Effector memory CD4-positive, alpha-beta T cell (primary cell): ENCODE results near the gene TMEM87B.

Experiments
- DNase-seq, 3 donors: peaks; one replicate each; pipeline ENCODE4 v3.0.0-alpha.2; 2020
- H3K27ac ChIP-seq: 2 replicates; pipeline ENCODE4 v1.7.0; 2013; ENCODE audit warnings: mild to moderate bottlenecking, low read length, moderate library complexity; ENCODE audit not compliant: insufficient read depth, poor library complexity, severe bottlenecking
- H3K27me3 ChIP-seq: replicated peaks from 2 replicates; pipeline ENCODE4 v1.7.0; 2013; ENCODE audit warnings: mild to moderate bottlenecking, low read length; ENCODE audit not compliant: insufficient read depth, control insufficient read depth, poor library complexity, severe bottlenecking
- H3K36me3 ChIP-seq: 2 replicates; pipeline ENCODE4 v1.7.0; 2013; ENCODE audit warnings: mild to moderate bottlenecking, low read length, moderate library complexity; ENCODE audit not compliant: control insufficient read depth, insufficient read depth
- H3K4me1 ChIP-seq: 2 replicates; pipeline ENCODE4 v1.7.0; 2013; ENCODE audit warnings: low read length, mild to moderate bottlenecking; ENCODE audit not compliant: control insufficient read depth, insufficient read depth, poor library complexity, severe bottlenecking
- H3K4me3 ChIP-seq: 2 replicates; pipeline ENCODE4 v1.7.0; 2013; ENCODE audit warnings: low read length, low read depth, mild to moderate bottlenecking; ENCODE audit not compliant: insufficient read depth, poor library complexity, severe bottlenecking
- H3K9me3 ChIP-seq: 2 replicates; pipeline ENCODE4 v1.7.0; 2013; ENCODE audit warnings: mild to moderate bottlenecking, low read length, moderate library complexity; ENCODE audit not compliant: control insufficient read depth

TMEM87B gene

DNA sequence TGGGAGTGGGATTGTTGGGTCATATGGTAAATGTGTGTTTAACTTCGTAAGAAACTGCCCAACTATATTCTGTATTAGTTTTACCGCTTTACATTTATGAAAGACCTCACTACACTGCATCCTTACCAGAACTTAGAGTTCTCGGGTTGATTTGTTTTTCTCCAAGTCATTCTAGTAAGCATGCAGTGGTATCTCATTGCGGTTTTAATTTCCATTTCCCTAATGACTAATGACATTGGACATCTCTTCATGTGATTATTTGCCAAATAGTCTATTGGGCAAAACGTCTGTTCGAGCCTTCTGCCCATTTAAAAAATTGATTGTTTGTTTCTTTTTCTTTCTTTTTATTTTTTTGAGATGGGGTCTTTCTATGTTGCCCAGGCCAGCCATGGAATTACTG lies 89.9 kb downstream of the TMEM87B start:
- Histone ChIP-seq H3K27ac (no peak overlapping the region), H3K4me1 (no peaks in the 10 kb centered on the region), H3K36me3 (no peaks in the 10 kb centered on the region), H3K27me3 (no peaks in the 10 kb centered on the region), H3K9me3 (no peaks in the 10 kb centered on the region), H3K4me3 (no peak overlapping the region)
- DNase-seq = no peak

DNA sequence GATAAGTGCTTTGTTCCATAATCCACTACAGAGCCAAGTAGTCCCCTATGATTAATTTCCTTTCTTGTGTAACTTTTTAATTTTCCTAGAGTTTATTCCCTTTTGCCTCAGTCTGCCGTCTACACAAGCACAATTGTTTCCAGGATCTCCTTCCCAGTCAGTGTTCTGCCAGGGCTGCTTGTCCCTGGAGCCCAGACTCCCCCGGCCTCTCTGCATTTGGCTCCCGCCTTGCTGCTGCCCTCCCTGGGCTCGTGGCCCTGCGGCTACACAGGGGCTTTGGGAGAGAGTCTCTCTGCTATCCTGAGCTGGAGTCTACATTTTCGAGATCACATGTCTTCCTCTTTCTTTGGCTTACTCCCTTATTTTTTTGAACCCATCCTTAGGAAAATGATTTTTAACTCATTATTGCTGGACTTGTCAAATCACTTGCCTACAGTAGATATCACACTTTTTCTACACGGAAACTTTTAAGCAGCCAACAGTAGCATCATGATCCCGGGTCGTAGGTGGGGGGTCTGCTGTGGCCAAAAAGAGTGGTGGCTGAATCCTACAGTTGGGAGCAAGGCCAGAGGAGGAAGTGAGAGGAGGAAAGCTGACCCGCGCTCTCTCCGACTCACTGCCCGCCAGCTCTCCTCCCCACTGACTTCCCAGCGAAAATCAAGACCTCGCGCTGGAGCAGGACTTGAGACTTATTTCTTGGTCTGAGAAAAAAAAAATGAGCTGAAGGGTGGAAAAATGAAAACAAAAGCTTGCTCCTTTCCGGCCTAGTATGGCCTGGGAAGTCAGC lies 92.5 kb downstream of the TMEM87B start:
- Histone ChIP-seq H3K9me3 (no peaks in the 10 kb centered on the region), H3K27me3 (no peaks in the 10 kb centered on the region), H3K36me3 (no peaks in the 10 kb centered on the region), H3K27ac (no peak overlapping the region), H3K4me3 (no peak overlapping the region), H3K4me1 (no peaks in the 10 kb centered on the region)
- no peak for DNase-seq

DNA sequence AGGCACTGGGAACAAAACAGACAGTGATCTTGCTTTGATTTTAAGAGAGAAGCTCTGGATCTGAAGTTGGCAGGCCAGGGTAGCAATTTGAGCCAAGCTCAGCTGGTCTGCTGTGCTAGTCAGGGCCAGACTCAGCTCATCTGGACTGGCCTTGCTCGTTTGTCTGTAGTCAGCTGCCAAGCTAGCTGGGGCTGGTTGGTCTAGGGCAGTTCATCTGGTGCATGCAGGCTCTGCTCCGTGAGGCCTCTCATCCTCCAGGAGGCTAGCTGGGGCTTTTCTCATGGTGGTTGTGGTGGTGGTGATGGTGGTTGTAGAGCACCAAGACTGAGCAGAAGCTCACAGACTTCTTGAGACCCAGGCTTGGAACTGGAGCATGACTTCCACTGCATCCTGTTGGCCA lies 93.4 kb downstream of the TMEM87B start:
- no peak for DNase-seq
- Histone ChIP-seq H3K27ac (no peak overlapping the region), H3K4me1 (no peaks in the 10 kb centered on the region)

DNA sequence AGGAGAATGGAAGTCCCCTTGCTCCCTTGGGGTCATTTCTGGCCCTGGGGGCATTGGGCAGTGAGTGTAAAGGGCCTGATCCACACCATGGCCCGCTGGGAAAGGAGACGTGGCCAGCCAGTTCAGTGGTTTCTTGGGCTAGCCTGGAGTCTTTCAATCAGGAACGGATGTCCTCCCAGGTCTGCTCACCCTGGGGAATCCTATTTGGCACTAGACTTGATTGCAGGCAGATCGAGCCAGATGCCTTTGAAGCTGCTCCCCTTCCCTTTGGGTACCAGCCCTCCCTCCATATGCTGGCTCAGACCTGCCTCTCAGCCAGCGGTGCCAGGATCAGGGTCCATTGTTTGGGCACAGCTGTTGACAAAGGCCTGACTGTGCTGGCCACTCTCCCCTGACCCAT lies 94.1 kb downstream of the TMEM87B start:
- no peaks in the 10 kb centered on the region for H3K4me1 ChIP-seq
- no peak for DNase-seq
- H3K36me3 ChIP-seq = no peaks in the 10 kb centered on the region
- H3K27ac ChIP-seq = no peak overlapping the region
- no peaks in the 10 kb centered on the region for H3K27me3 ChIP-seq
- no peak overlapping the region for H3K4me3 ChIP-seq
- no peaks in the 10 kb centered on the region for H3K9me3 ChIP-seq

More for the DNA sequence above, 93.4 kb downstream of the TMEM87B start:
- Histone ChIP-seq H3K4me3 (no peak overlapping the region), H3K27me3 (no peaks in the 10 kb centered on the region), H3K9me3 (no peaks in the 10 kb centered on the region), H3K36me3 (no peaks in the 10 kb centered on the region)

DNA sequence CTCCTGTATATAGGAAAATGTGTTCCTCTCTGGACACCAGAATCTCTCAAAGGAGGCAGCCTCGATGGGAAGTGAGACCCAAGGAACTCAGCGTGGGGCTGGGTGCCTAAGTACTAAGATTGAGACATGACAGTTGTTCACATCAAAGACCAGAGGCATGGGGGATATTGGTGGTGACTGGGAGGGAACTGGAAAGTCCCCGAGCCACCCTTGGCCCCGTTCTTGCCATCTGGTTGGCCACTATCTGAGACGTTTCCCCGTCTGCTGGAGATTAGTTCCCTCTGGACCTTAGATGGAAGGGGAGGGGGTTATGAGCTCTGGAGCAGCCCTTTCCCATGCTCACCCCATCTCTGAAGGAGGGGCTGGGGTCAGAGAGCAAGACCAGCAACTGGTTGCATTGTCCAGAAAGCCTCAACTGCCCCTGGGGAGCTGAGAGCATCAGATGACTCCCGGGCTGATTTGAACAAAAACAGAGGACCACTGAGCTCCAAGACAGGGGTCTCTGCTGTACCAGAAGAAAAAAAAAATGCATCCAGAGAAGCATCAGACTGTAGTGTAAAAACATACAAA lies 94.9 kb downstream of the TMEM87B start:
- H3K36me3 ChIP-seq = no peaks in the 10 kb centered on the region
- H3K27ac ChIP-seq = no peak overlapping the region
- no peaks in the 10 kb centered on the region for H3K9me3 ChIP-seq
- H3K4me3 ChIP-seq = no peak overlapping the region
- no peak for DNase-seq
- no peaks in the 10 kb centered on the region for H3K27me3 ChIP-seq
- peaks cover 5% of the 10 kb centered on the region for H3K4me1 ChIP-seq

DNA sequence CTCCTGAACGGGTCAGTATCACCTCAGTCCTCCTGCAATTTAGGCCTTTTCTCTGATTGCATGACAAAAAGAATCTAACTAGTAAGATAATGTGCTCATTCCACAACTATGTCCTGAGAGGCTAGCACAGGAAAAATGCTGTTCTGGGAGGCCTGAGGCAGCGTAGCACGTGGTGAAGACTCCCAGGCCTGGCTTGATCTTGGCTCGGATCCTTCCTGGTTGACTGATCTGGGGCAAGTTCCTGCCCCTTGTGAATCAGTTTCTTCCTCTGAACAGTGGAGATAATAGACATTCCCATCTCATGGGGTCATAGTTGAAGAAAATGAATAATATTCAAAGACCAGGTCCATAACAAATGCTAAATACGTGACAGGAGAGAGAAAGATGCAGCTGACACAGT lies 95.4 kb downstream of the TMEM87B start:
- Histone ChIP-seq H3K4me1 (peaks cover 10% of the 10 kb centered on the region), H3K9me3 (no peaks in the 10 kb centered on the region), H3K27ac (no peak overlapping the region), H3K4me3 (no peak overlapping the region), H3K27me3 (no peaks in the 10 kb centered on the region), H3K36me3 (no peaks in the 10 kb centered on the region)
- DNase-seq = no peak

DNA sequence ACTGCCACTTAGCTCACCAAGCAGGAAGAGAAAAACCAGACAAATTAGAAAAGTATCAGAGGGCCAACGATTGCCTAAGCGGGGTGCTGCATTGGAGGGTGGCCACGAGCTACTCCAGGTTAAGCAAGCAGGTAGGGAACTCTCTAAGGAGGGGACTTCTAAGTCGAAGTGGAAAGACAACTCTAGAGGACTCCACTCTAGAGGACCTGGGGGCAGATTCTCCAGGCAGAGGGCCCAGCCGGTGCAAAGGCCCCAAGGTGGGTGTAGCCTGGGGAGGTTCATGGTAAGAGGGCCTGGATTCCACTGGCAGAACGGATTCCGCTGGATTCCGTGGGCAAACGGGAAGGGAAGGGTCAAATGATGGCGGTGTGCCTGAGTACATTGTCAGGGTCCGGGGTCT lies 95.8 kb downstream of the TMEM87B start:
- H3K4me3 ChIP-seq = no peak overlapping the region
- H3K9me3 ChIP-seq = no peaks in the 10 kb centered on the region
- peaks cover 14% of the 10 kb centered on the region for H3K4me1 ChIP-seq
- DNase-seq = no peak
- no peaks in the 10 kb centered on the region for H3K27me3 ChIP-seq
- no peaks in the 10 kb centered on the region for H3K36me3 ChIP-seq
- H3K27ac ChIP-seq = no peak overlapping the region

DNA sequence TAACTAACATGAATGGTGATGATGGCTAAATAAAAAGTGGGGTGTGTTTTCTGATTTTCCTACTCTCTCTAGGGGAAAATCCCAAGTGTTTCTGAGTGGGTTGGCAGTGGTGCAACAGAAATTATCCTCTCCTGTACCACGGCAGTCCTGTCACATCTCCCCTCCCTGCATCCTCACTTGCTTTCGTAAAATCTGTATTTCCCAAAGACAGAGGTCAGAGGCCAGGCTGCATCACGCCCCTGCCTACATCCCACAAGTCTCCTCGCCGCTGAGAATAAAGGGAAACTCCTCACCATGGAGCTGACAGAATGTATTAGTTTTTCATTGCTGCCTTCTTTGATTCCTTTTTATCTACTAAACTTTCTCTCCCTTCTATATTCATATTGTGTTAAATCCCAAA lies 96.2 kb downstream of the TMEM87B start:
- Histone ChIP-seq H3K27me3 (no peaks in the 10 kb centered on the region), H3K4me1 (peaks cover 18% of the 10 kb centered on the region), H3K9me3 (no peaks in the 10 kb centered on the region), H3K36me3 (no peaks in the 10 kb centered on the region), H3K27ac (no peak overlapping the region), H3K4me3 (no peak overlapping the region)
- DNase-seq = no peak

DNA sequence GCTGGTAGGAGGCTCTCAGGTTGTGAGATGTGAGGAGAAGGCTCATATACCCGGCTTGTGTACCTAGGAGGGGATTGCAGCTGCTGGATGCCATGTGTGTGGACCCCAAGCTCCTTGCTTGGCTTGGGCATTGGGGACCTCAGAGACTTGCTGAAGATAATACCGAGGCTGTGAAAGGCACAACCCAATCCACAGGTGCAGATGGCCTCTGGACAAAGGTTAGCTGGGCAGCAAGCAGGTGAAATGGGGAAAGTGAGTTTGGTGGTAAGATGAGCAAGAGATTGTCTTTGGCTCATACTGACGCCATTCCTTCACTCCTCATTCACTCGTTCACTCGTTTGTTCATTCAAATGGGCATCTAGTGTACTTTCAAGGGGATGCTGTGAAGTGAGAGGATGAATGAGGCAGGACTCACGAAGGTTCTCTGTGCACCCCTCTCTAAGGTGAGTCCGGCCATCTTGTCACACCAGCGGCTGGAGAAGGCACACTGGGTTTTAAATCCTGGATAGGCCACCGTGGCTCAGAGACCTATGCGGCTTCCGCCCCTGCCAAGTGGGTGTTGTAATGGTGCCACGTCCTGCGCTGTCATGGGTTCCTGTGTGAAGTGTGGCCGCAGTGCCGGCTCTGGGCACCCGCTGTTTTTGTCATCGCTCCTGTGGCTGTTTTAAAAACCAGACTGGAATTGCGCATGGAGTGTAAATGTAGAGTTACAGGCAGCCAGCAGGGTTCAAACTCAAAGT lies 96.8 kb downstream of the TMEM87B start:
- Histone ChIP-seq H3K27me3 (no peaks in the 10 kb centered on the region), H3K9me3 (no peaks in the 10 kb centered on the region), H3K27ac (no peak overlapping the region), H3K4me3 (no peak overlapping the region), H3K4me1 (peaks cover 23% of the 10 kb centered on the region), H3K36me3 (no peaks in the 10 kb centered on the region)
- DNase-seq = no peak
